ENCODE data around the gene ABCB11. TPM values are rescaled to one million over a fixed set of nuclear protein-coding genes. Genes with fewer than 3 reads are reported as not detected.
"Not testable (repeated sequence)": the region's sequence is repeated elsewhere in the genome, so short reads cannot be mapped to it uniquely, and the experiment has no call there.

The ABCB11 gene
- total RNA-seq, 1 donor from 2014 or later, result 0.25 TPM

DNA sequence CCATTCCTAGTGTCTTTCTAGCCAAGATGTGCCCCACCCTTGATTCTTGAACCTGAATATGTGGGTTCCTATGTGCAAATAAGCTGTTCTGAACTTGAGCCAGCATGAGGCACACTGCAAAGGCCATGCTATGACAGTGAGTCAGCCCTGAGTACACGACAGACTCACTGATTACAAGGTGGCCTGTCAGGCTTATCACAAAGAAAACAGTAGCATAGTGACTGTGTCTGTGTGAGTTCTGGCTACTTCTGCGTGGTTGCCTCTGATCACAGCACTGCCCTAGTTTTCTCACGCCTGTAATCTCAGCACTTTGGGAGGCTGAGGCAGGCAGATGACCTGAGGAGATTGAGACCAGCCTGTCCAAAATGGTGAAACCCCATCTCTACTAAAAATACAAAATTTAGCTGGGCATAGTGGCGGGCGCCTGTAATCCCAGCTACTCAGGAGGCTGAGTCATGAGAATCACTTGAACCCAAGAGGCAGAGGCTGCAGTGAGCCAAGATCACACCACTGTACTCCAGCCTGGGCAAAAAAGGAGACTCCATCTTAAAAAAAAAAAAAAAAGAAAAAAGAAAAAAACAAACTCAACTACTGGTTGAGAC, 18.8 kb downstream of the ABCB11 start:
- ATAC-seq (peak; percentile 99), DNase-seq (peak; percentile 50)
- intact Hi-C loops (cut with micrococcal nuclease), result not testable (repeated sequence)

DNA sequence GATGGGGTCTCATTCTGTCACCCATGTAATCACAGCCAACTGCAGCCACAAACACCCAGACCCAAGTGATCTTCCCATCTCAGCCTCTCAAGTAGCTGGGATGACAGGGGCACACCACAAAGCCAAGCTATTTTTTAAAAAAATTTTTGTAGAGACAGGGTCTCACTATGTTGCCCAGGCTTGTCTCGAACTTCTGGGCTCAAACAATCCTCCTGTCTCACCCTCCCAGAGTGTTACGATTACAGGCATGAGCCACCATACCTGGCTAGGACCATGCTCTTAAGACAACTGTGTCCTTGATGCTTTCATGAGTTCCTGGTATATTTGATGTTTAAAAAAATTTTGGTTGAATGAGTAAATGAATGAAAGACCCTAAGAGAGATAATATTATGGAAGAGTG, 19.4 kb downstream of the ABCB11 start:
- intact Hi-C loops (cut with micrococcal nuclease), result no loop called here
- ATAC-seq (no peak), DNase-seq (no peak)

DNA sequence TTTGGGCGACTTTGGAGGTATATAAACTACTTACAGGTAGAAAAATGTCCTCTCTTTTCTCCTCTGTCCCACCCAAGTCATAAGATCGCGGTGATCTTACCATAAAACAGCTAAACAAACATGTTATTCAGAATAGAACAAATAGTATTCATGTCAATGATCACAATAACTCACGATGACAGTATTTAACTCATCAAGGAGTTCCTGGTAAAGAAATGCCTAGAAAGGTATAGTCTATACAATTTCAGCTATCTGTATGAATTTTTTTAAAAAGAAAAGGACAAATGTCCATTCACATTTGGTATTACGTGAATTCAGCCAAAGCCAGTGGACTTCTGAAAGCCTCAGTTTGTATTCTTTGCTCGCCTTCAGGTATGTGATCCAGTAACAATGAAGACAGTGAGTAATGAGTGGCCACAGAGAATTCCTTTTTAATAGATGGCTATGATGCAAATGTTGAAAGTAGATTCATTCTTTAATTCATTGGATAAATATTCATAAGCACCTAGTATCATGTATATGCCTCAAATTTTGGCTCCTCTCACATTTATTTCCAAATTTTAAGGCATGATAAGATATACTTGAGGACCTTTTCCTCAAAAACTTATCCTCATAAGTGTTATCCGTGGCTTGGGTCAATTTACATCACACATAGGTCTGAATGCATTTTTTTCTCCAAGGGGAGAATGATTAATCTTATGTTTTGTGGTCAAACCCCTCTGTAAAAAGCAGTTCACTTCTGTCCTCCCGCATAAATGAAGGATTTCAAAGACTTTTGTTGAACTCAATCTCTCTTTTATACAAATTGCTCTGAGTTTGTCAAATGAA, 20.3 kb downstream of the ABCB11 start:
- DNase-seq (no peak), ATAC-seq (no peak)
- intact Hi-C loops (cut with micrococcal nuclease), result no loop called here

DNA sequence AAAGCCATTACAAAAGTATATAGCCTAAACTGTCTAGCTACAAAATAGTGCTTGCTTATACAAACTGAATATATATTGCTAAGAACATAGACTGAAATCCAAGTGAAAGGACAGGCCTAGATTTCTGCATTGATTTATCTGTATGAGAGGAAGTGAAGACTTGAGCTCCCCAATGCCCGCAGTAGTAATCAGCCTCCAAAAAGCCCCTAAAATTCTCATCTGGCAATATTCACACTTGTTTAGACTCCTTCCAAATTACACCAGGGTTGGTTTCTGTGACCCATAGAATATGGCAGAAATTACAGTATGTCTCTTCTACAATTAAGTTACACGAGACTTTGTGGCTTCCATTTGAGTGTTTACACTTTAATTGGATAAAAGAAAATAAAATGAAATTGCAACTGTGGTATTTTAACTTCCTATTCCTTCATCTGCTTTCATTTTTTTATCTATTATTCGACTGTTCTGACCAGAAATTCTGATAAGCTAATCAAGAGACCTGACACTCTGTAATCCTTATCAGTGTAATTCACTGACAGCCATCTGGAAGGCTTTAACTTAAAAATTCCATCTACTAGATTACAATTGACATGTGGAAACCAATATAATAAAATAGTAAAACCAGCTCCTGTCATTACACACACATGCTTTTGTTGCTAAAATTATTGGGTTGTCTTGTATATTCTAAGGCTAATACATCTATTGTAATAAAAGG, 21.1 kb downstream of the ABCB11 start:
- intact Hi-C loops (cut with micrococcal nuclease), result no loop called here
- DNase-seq, result no peak

DNA sequence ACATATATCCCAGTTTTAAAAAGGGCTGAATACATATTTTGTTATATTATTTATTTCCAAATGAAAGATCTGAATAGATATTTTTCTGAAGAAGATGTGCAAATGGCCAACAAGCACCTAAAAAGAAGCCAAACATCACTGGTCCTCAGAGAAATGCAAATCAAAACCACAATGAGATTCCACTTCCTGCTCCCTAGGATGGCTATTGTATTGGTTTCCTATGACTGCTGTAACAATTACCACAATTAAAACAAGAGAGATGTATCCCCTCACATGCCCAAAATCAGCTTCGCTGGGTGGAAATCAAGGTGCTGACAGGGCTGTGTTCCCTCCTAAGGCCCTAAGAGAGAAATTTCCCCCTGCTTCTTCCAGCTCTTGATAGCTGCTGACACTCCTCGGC, 23.2 kb downstream of the ABCB11 start:
- DNase-seq (no peak), ATAC-seq (no peak)
- intact Hi-C loops (cut with micrococcal nuclease), result no loop called here

More for the DNA sequence above, 21.1 kb downstream of the ABCB11 start:
- ATAC-seq, result no peak

DNA sequence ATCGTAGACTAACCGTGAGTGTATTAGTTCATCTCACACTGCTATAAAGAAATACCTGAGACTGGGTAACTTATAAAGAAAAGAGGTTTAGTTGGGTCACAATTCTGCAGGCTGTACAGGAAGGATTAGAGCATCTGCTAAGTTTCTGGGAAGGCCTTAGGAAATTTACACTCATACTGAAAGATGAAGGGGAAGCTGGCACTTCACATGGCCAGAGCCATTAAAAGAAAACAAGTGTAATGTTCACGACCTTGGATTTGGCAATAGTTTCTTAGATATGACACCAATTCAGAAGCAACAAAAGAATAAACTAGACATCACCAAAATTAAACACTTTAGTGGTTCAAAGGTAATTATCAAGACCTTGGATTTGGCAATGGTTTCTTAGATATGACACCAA, 23.8 kb downstream of the ABCB11 start:
- intact Hi-C loops (cut with micrococcal nuclease), result no loop called here
- DNase-seq (no peak), ATAC-seq (no peak)

DNA sequence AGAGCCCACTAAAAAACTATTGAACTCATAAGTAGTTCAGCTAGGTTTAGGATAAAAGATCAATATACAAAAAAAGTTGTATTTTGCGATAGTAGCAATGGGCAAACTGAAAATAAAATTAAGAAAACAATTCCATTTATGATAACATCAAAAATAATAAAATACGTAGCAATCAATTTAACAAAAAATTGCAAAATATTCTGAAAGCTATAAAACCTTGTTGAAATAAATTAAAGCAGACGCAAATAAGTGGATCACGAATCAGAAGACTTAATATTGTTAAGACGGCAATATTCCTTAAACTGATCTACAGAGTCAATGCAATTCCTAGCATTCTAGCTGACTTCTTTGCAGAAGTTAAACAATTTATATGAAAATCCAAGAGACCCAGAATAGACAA, 24.5 kb downstream of the ABCB11 start:
- intact Hi-C loops (cut with micrococcal nuclease), result no loop called here
- DNase-seq (no peak), ATAC-seq (no peak)

DNA sequence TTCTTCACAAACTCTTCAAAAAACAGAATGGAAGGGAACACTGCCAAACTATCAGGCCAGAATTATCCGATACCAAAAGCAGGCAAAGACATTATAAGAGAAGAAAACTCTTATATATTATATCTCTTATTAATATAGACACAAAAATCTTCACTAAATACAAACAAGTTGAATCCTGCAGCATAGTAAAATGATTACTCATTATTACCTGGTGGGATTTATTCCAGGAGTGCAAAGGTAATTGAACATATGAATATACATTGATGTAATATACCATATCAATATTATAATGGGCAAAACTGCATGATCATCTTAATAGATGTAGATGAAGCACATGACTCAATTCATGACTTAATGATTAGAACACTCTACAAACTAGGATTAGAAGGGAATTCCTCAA, 25.1 kb downstream of the ABCB11 start:
- ATAC-seq (no peak), DNase-seq (no peak)
- intact Hi-C loops (cut with micrococcal nuclease), result no loop called here

DNA sequence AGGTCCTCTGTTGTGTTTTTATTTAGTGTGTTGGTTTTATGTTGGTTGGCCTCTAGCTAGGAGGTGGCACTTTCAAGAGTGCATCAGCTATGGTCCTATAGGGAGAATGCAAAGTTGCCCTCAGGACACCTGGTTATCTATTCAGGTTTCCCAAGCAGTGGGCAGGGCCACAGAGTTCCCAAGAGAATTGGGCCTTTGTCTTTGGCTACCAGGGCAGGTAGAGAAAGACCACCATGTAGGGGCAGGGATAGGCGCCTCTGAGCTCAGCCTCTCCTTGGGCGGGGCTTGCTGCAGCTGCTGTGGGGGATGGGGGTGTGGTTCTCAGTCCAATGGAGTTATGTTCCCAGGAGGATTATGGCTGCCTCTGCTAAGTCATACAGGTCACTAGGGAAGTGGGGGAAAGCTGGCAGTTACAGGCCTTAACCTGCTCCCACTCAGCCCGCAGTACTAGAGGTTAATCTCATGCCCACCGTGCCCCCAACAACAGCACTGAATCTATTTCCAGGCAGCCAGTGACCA, 26.0 kb downstream of the ABCB11 start:
- intact Hi-C loops (cut with micrococcal nuclease), result no loop called here
- no peak for ATAC-seq
- no peak for DNase-seq

DNA sequence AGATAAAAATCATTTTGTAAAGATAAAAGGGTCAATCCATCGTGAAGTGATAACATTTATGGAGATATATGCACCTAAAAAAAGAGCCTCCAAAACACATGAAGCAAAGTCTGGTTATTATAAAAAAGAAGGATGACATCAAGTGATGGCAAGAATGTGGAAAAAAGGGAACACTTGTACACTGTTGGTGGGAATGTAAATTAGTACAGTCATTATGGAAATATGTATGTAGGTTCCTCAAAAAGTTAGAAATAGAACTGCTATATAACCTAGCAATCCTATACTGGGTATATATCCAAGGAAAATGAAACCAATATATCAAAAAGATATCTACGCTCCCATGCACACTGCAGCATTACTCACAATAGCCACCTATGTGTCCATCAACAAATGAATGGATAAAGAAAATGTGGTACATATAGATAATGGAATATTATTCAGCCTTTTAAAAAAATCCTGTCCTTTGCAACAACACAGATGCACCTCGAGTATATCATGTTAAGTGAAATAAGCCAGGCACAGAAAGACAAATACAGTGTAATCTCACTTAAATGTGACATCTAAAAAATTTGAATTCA, 28.9 kb downstream of the ABCB11 start:
- DNase-seq, result no peak
- intact Hi-C loops (cut with micrococcal nuclease), result no loop called here
- ATAC-seq, result no peak

DNA sequence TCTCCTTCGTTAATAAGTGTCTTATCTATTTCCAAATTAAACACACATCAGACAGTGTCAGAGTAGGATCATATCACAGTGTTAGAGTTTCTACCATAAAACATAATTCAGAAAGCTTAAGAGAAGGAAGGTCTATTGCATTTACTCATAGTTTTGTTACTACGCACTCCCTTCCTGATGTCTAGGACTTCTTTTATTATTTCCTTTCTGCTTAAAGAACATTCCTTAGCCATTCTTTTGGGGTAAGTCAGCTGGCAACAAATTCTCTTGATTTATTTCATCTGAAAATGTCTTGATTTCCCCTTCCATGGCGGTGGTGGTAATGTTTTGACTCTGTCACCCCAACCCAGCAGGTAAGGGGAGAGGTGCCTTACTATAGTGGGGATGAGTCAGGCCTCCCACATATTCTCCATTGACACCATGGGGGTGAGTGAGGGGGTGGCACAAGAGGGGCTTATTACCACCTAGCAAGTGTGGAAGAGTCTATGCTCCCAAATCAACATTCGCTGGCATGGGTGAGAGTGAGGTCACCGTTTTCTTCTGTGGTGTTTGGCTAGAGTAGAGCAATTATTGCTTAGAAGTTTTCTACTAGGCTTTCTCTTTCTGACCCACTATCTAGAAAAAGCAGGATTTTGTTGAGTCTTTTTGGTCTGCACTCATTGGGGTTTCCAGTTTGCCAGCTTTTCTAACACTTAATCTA, 29.9 kb downstream of the ABCB11 start:
- ATAC-seq (no peak), DNase-seq (no peak)
- intact Hi-C loops (cut with micrococcal nuclease), result no loop called here

DNA sequence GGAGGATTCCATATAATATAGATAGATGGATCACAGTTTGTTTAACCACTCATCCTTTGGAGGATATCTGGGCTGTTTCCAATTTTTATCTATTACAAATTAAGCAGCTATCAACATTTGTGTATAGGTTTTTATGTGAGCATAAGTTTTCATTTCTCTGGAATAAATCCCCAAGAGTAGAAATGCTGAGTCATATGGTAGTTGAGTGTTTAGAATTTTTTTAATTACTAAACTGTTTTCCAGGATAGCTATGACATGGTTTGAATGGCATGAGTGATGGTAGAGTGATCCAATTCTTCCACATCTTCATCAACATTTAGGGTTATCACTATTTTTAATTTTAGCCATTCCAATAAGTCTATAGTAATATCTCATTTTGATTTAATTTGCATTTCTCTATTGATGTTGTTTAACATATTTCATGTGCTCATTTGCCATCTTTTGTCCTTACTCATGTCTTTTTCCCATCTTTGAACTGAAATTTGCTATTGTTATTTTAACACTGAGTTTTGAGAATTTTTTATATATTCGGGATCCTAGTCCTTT, 31.4 kb downstream of the ABCB11 start:
- ATAC-seq (no peak), DNase-seq (no peak)
- intact Hi-C loops (cut with micrococcal nuclease), result no loop called here

DNA sequence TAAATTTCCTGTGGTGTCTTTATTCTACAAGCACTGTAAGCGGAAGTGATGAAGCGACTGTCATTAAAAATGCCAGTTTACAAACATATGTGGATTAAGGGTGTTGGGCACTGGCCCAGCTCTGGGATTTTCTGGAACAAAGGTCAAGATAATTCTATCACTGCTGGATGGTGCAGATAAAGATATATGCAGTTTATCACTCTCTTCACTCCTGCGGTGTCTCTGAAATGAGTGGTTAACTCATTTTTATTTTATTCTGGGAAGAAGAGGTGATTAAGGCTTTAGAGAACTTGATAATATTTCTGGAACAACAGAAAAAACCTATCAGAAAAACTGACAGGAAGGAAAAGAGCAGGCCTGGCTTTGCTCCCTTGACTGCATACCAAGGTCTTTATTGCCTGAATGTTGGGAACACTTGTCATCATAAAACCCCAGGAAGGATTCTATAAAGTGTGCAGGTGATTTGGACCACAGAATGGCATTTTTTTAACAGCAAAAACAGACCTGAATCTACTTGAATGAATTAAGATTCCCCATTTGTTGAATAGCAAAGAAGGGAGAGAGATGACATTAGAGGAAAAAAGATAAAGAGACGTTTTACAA, 32.4 kb downstream of the ABCB11 start:
- intact Hi-C loops (cut with micrococcal nuclease), result no loop called here
- ATAC-seq (no peak), DNase-seq (no peak)

DNA sequence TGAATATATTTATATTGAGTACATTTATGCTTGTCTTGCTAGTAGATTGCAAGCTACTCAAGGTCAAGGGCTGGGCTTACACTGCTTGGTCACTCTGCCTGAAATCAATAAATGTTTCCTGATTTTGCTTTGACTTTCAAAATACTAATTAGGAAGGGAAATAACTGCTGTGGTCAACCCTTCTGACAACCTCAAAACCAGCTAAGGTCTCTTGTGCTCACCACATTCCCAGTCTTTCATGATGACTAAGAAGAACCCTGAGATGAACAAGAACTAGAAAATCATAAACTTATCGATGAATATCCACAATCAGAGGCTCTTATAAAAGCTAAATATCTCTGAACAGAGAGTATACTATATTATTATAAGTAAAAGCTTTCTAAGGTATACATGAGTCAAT, 33.3 kb downstream of the ABCB11 start:
- DNase-seq, result no peak
- no peak for ATAC-seq
- intact Hi-C loops (cut with micrococcal nuclease), result no loop called here

DNA sequence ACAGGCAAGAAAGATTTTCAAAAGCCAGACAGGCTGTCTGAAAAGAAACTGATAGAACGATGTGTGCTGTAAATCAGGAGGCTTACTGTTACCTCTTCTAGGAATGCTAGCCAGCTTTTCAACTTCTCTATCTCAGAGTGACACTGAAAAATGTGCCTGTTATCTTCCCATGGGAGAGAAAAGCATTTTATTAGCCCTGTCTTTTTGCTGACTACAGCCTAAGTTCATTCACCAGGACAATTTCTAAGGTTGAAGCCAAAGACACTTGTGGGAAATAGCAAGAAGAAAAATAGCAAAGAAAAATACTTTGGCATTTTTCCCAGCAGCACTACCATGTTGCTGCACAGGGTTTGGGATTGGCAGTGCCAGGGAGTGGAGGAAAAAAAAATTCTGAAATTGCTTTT, 34.0 kb downstream of the ABCB11 start:
- ATAC-seq, result peak; percentile 76
- no peak for DNase-seq
- intact Hi-C loops (cut with micrococcal nuclease), result no loop called here

DNA sequence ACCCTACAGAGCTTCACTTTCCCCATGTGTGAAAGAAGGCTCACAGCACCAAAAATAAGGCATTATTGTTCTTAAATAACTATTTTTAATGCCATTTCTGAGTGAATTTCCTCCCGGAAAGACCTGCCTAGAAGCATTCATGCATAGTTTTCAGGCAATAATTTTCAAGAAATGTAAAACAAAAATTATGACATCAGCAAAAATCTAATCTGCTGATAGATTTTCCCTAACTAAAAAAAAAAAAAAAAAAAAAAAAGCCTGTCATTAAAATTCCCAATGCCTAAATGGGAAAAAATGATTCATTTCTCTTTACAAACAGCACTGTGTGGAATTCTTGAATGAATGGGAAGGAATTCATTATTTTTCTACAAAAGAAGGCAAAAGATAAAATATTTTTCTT, 35.4 kb downstream of the ABCB11 start:
- DNase-seq, result no peak
- intact Hi-C loops (cut with micrococcal nuclease), result no loop called here
- no peak for ATAC-seq

DNA sequence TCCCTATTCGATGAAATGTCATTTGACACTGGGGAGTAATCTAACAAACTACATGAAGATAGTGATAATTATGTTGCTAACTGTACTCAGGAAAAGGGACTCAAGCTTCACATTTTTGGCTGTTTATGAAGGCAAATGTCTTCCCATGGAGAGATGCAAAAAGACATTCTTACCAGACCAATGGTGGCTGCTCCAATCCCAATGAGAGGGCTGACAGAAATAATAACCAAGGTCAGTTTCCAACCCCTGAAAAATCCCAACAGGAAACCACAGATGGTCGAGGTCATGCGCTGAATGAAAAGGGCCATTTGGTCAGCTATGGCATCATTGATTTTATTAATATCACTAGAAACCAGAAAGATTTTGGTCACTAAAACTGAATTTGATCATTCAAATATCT, 37.6 kb downstream of the ABCB11 start:
- no peak for ATAC-seq
- DNase-seq, result no peak
- intact Hi-C loops (cut with micrococcal nuclease), result no loop called here

DNA sequence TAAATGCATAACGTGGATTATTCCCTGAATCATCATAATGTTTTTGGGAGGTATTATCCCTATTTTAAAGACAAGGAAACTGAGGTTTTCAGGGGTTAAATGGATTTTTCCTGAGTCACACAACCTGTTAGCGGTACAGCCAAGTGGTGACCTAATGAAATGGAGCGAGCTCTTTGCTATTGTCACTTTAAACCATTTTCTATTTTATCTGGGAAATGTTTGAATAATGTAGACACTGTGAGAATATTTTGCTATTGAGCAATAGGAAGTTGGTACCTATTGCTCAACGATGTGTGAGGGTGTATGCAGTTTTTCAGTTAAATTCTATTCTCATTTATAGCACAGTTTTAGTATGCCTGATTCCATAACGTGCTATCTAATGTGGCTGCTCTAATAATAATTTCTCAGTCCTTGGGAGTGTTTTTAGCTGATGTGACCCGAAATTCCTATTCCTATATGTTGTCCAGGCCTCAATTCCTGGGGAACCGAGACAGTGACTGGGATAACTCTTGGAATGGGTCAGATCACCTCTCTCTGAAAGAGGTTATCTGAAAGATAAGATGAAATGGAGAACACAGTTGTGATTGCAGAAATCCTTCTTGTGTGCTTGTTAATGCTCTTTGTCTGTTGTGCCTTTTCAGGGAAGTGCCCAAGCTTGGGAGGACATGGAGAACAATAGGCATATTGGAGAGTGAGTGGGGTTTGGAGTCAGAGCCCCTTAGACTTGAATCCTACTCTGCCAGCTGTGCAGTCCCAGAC, 38.4 kb downstream of the ABCB11 start:
- ATAC-seq (no peak), DNase-seq (no peak)
- intact Hi-C loops (cut with micrococcal nuclease), result no loop called here

Data from left ventricle myocardium superior (tissue), 1 donor.